K562 (cell line): ENCODE results near the gene ABCB6. TPM values are rescaled to one million over a fixed set of nuclear protein-coding genes. Genes with fewer than 3 reads are reported as not detected.
A peak's percentile ranks its signal among the peaks of the same experiment; 100 is the strongest.

Experiments used
- ATAC-seq: fragments of 200-7000 bp; cut with Tn5 transposase; 3 replicates; pipeline ENCODE4 v1.9.1; 2020; ENCODE audit warnings: moderate library complexity
- BruUV-seq: library from RNA; stranded (reverse); fragments of 400-500 nt; replicated peaks from 2 replicates; lab custom pipeline; 2021; lab: Mats Ljungman, UMichigan
- CTCF ChIA-PET: fragments of 300-600 bp; formaldehyde crosslinking; extraction: SDS; loops from one replicate; lab custom pipeline; 2021; ENCODE audit warnings: low intra/inter-chr PET ratio; lab: Yijun Ruan, JAX
- POLR2A ChIA-PET: fragments of 300-600, 350-650 bp; sonication (Branson Sonifier 250); formaldehyde crosslinking; extraction: SDS; loops from one replicate; lab custom pipeline; 2021; ENCODE audit warnings: antibody characterized with exemption, inconsistent platforms; lab: Yijun Ruan, JAX
- DNase-seq, 4 experiments: peaks; one replicate each; pipeline versions ENCODE4 v3.0.0 to v3.0.0-alpha.2; 2011 to 2018; ENCODE audit warnings: low spot score in 3 of 4, mixed read lengths in 3 of 4; ENCODE audit errors: extremely low read depth in 1 of 4
- FAIRE-seq: peaks from 2 replicates; lab custom pipeline; 2011; peaks lifted over from hg19 to GRCh38; lab: Jason Lieb, UNC
- H2AFZ ChIP-seq: 2 replicates; pipeline ENCODE4 v1.6.0; 2011; ENCODE audit warnings: low read depth, low read length, control low read depth, inconsistent platforms
- H3K27ac ChIP-seq: fragments of 200-600 bp; 3 replicates; pipeline ENCODE4 v1.8.0; 2011; ENCODE audit warnings: low read depth, mild to moderate bottlenecking, control low read depth, inconsistent platforms, low read length, moderate library complexity, mixed read lengths; ENCODE audit errors: extremely low read depth
- H3K27me3 ChIP-seq, 2 experiments: fragments of 300-600 bp in 1 of 2; 2 replicates in 1 of 2; 3 replicates in 1 of 2; pipeline versions ENCODE4 v1.6.0 to v1.8.0; 2011; ENCODE audit warnings: inconsistent platforms in 2 of 2, low read length in 2 of 2, mild to moderate bottlenecking in 1 of 2, mixed read lengths in 1 of 2, moderate library complexity in 1 of 2; ENCODE audit not compliant: control insufficient read depth in 2 of 2, insufficient read depth in 2 of 2
- H3K36me3 ChIP-seq: fragments of 300-600 bp; 3 replicates; pipeline ENCODE4 v1.8.0; 2011; ENCODE audit warnings: mild to moderate bottlenecking, low read length, inconsistent platforms; ENCODE audit not compliant: control insufficient read depth, insufficient read depth
- H3K4me1 ChIP-seq, 2 experiments: fragments of 200-600 bp in 1 of 2; replicated peaks in 1 of 2; 2 replicates in 1 of 2; 3 replicates in 1 of 2; pipeline versions ENCODE4 v1.5.1 to v1.8.0; 2011; ENCODE audit warnings: inconsistent platforms in 2 of 2, low read length in 2 of 2, mild to moderate bottlenecking in 1 of 2, mixed read lengths in 1 of 2, moderate library complexity in 1 of 2; ENCODE audit not compliant: control insufficient read depth in 2 of 2, insufficient read depth in 2 of 2
- H3K4me2 ChIP-seq: 2 replicates; pipeline ENCODE4 v1.6.1; 2011; ENCODE audit warnings: low read length, control low read depth, inconsistent platforms, mixed read lengths; ENCODE audit not compliant: insufficient read depth
- H3K4me3 ChIP-seq: fragments of 200-600 bp; sonication (generic), shearing (Covaris generic); 2 replicates; pipeline ENCODE4 v1.5.1; 2016; ENCODE audit warnings: control low read depth, inconsistent platforms
- H3K79me2 ChIP-seq: fragments of 200-600 bp; 3 replicates; pipeline ENCODE4 v1.8.0; 2011; ENCODE audit warnings: low read length, inconsistent platforms; ENCODE audit not compliant: control insufficient read depth, insufficient read depth
- H3K9ac ChIP-seq, 2 experiments: 2 replicates each; pipeline versions ENCODE4 v1.6.0 to v1.6.1; 2011; ENCODE audit warnings: low read depth in 2 of 2, low read length in 2 of 2, control low read depth in 1 of 2, inconsistent platforms in 1 of 2, mild to moderate bottlenecking in 1 of 2, mixed read lengths in 1 of 2; ENCODE audit not compliant: insufficient read depth in 1 of 2
- H3K9me1 ChIP-seq: one replicate; pipeline ENCODE4 v1.6.0; 2011; ENCODE audit warnings: inconsistent platforms, mild to moderate bottlenecking, low read length, moderate library complexity; ENCODE audit not compliant: control insufficient read depth, insufficient read depth
- H3K9me3 ChIP-seq: replicated peaks from 2 replicates; pipeline ENCODE4 v1.5.1; 2011; ENCODE audit warnings: low read depth, low read length, inconsistent platforms; ENCODE audit not compliant: control insufficient read depth, insufficient read depth
- H4K20me1 ChIP-seq: replicated peaks from 2 replicates; pipeline ENCODE4 v1.6.1; 2011; ENCODE audit warnings: low read length, inconsistent platforms, mixed read lengths; ENCODE audit not compliant: control insufficient read depth, insufficient read depth
- ELF1 ChIP-seq: fragments of 200-800 bp; sonication (Bioruptor generic); IDR thresholded peaks from 2 replicates; pipeline ENCODE4 v1.6.1; 2016; ENCODE audit warnings: missing genetic modification characterization, missing compliant biosample characterization
- ETV5 ChIP-seq: sonication (generic); formaldehyde crosslinking; IDR thresholded peaks from 2 replicates; pipeline ENCODE4 v1.4.0; 2020; ENCODE audit warnings: low read depth, mild to moderate bottlenecking, missing genetic modification reagents
- KAT7 ChIP-seq: sonication (generic); formaldehyde crosslinking; IDR thresholded peaks from 2 replicates; pipeline ENCODE4 v1.8.0; 2022; ENCODE audit warnings: missing genetic modification reagents, mild to moderate bottlenecking, borderline replicate concordance
- SMAD3 ChIP-seq: fragments of 450-650 bp; formaldehyde crosslinking; conservative IDR thresholded peaks from 2 replicates; pipeline ENCODE4 v1.4.0; 2020; ENCODE audit warnings: mild to moderate bottlenecking
- WGBS: fragments of 100-300 bp; shearing (Covaris generic); methylation state at CpG from one replicate; pipeline ENCODE4 v1.1.6; 2016; ENCODE audit warnings: low coverage, mixed read lengths; ENCODE audit not compliant: insufficient coverage; ENCODE audit errors: missing lambda C conversion rate; 5-methylcytosine and 5-hydroxymethylcytosine counted together
- in situ Hi-C: fragments of 300-500 bp; cut with MboI; formaldehyde crosslinking; loops from 4 replicates; pipeline ENCODE4 v1.15.0; 2018; ENCODE audit warnings: inconsistent platforms, mixed read lengths
- intact Hi-C: fragments of 100-400 bp; cut with micrococcal nuclease; formaldehyde crosslinking; loops from 2 replicates; pipeline ENCODE4 v1.14.2; 2022
- polyA plus RNA-seq, 8 experiments: library from polyadenylated mRNA; depleted of rRNA in 4 of 8; stranded (reverse) in 5 of 8; unstranded in 3 of 8; fragments of >200 nt; fragmentation: Nextera tagmentation in 2 of 8; fragmentation: Illumina TruSeq in 1 of 8; extraction: Ambion mirVana in 2 of 8; extraction: Trizol in 1 of 8; gene quantifications; 2 replicates each; pipeline versions ENCODE4 v1.2.1 to v1.2.3, GENCODE V29; 2011 to 2014; ENCODE audit warnings: inconsistent platforms in 1 of 8, missing spikeins in 1 of 8
- total RNA-seq, 7 experiments: library from RNA; depleted of rRNA in 6 of 7; stranded (reverse); fragments of >200 nt in 6 of 7; fragmentation: Illumina TruSeq in 2 of 7; extraction: Trizol in 2 of 7; gene quantifications; 2 replicates each; pipeline versions ENCODE4 v1.2.1 to v1.2.3, GENCODE V29; 2011 to 2021; ENCODE audit warnings: low replicate concordance in 1 of 7
- TF ChIP-seq, protein P1 (sequence below), 2 experiments: fragments of 450-650 bp in 1 of 2; sonication (generic) in 1 of 2; formaldehyde crosslinking in 1 of 2; IDR thresholded peaks; 2 replicates each; pipeline versions ENCODE4 v1.7.1 to v1.9.0; 2016 to 2022; ENCODE audit warnings: inconsistent platforms in 1 of 2, mild to moderate bottlenecking in 1 of 2, missing genetic modification reagents in 1 of 2

ABCB6 gene
- total and polyA plus RNA-seq, 9 of the 15 experiments (the other 6 are each of a cell fraction or from before 2014, with no cell fraction given): 3.7 to 29.8 (median 16.8) TPM

DNA sequence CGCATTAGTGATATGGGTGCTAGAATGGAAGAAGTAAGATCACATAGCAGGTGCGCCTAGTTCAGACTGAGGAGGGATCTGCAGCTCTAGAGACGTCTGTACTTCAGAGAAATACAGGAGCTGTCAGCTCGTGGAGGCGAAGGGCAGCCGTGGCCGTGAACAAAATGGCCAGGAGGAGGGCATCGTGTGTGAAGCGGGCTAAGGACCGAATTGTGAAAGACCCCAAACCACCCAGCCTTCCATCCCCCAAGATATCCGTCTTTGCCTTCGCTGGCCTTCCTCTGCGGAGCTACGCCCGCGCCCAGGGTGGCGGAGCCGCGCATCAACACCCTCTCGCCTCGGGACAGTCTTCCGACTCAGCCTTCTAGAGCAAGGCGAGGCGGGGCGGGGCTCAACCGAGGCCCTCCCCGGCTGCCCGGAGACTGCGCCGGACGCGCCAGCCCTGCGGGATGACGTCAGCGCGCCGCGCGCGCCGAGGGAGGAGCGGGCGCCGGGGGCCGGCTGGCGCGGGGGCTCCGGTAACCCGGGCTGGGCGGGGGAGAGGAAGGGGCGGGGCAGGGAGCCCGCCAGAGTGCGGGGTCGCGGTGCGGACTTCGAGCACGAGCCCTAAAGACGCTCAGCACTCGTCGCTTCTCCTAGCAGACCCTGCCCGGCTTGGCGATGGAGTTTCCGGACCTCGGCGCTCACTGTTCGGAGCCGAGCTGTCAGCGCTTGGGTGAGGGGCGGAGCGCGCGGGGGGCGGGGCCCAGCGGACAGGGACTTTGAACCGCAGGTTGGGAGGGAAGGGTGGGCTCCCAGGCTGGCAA is 12.2 kb downstream of the ABCB6 start, which contains the start of gene ZFAND2B (continued):
- no peak for TF ChIP-seq ELF1

DNA sequence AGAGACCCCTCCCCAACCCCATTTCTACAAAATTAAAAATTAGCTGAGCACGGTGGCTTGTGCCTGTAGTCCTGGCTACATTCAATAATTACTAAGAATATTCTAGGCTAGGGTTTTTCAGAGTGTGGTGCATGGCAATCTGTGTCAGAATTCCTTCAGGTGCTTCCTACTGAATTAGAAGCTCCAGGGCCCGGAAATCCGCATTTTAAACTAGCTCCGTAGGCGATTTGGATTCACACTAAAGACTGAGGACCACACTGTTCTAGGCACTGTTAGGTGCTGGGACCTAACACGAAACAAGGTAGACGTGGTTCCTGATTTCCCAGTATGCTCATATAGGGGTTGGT is 12.8 kb downstream of the ABCB6 start:
- H3K36me3 ChIP-seq: peaks cover 38% of the 10 kb centered on the region; the same call in 2 of the 3 replicates
- H3K9me3 ChIP-seq: 0 out of 2 replicates have a peak, but pooled peaks cover 2% of the 10 kb centered on the region
- no peak for DNase-seq
- CTCF ChIA-PET: no interaction called here
- no peak for ATAC-seq
- TF ChIP-seq KAT7 (CRISPR knock-in tag) (peak; percentile 68; the same call in 1 of the 2 replicates), SMAD3 (CRISPR knock-in tag) (no peak), ETV5 (CRISPR knock-in tag) (peak; percentile 27; the same call in 1 of the 2 replicates)
- TF ChIP-seq, protein P1, sequence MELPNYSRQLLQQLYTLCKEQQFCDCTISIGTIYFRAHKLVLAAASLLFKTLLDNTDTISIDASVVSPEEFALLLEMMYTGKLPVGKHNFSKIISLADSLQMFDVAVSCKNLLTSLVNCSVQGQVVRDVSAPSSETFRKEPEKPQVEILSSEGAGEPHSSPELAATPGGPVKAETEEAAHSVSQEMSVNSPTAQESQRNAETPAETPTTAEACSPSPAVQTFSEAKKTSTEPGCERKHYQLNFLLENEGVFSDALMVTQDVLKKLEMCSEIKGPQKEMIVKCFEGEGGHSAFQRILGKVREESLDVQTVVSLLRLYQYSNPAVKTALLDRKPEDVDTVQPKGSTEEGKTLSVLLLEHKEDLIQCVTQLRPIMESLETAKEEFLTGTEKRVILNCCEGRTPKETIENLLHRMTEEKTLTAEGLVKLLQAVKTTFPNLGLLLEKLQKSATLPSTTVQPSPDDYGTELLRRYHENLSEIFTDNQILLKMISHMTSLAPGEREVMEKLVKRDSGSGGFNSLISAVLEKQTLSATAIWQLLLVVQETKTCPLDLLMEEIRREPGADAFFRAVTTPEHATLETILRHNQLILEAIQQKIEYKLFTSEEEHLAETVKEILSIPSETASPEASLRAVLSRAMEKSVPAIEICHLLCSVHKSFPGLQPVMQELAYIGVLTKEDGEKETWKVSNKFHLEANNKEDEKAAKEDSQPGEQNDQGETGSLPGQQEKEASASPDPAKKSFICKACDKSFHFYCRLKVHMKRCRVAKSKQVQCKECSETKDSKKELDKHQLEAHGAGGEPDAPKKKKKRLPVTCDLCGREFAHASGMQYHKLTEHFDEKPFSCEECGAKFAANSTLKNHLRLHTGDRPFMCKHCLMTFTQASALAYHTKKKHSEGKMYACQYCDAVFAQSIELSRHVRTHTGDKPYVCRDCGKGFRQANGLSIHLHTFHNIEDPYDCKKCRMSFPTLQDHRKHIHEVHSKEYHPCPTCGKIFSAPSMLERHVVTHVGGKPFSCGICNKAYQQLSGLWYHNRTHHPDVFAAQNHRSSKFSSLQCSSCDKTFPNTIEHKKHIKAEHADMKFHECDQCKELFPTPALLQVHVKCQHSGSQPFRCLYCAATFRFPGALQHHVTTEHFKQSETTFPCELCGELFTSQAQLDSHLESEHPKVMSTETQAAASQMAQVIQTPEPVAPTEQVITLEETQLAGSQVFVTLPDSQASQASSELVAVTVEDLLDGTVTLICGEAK (IDR thresholded peaks at IDR 0.05): 0 out of 2 replicates have a peak, but pooled peaks have one; percentile 15
- TF ChIP-seq, protein P1 (CRISPR knock-in tag; IDR thresholded peaks at IDR 0.05): no peak
- peak overlapping the region; percentile 61 for H3K4me3 ChIP-seq
- POLR2A ChIA-PET: interaction anchor here (0.8 to 1.5 kb wide), 11 partner anchors 8 to 89 kb away, joined by 3 to 8 read pairs (median 4); partner anchors contain the start of genes ABCB6, ANKZF1, ATG9A and CNPPD1
- peak overlapping the region; percentile 81 for H3K27ac ChIP-seq
- intact Hi-C loops (loop anchor here (1.0 to 2.0 kb wide), 2 partner anchors 23 to 29 kb away; partner anchors contain the start of genes ANKZF1, ATG9A and CNPPD1), in situ Hi-C loops (loop anchor here (5.0 kb wide), 1 partner anchor 34 kb away; the partner anchor contains the start of gene SLC23A3)
- FAIRE-seq: peak; percentile 78
- peaks cover 16 to 17% of the 10 kb centered on the region in 2 experiments; a peak in 4 of 5 replicates for H3K4me1 ChIP-seq
- peak overlapping the region; percentile 95 for H2AFZ ChIP-seq
- no peaks in the 10 kb centered on the region for H3K27me3 ChIP-seq
- H3K9me1 ChIP-seq: no peaks in the 10 kb centered on the region
- H3K9ac ChIP-seq: peak overlapping the region; percentile 86 to 89; a peak in 3 of 4 replicates
- WGBS: 8% methylated on average over 6 of the region's 7 CpGs
- peaks cover 11% of the 10 kb centered on the region; the same call in 1 of the 2 replicates for H4K20me1 ChIP-seq
- H3K4me2 ChIP-seq: peak overlapping the region; percentile 94
- no peaks in the 10 kb centered on the region for H3K79me2 ChIP-seq
- BruUV-seq: no TSS peak
